ENCODE data around the gene CLCN2. TPM values are rescaled to one million over a fixed set of nuclear protein-coding genes. Genes with fewer than 3 reads are reported as not detected.

CLCN2 gene
- total and polyA plus RNA-seq, 2 of the 8 experiments (the other 6 are each of a cell fraction or from before 2014, with no cell fraction given): 13.7 to 16.1 TPM

- no peak for TF ChIP-seq BACH1 (IDR thresholded peaks at IDR 0.05; ENCODE audit: low read length)
- no peak for TF ChIP-seq BRCA1 (IDR thresholded peaks at IDR 0.05; ENCODE audit: low read depth, low read length)
- TF ChIP-seq RFX5 (IDR thresholded peaks at IDR 0.05; ENCODE audit: borderline replicate concordance, low read depth, low read length): no peak
- no peak for TF ChIP-seq MAX (IDR thresholded peaks at IDR 0.05)
- no peak for TF ChIP-seq CBX8 (IDR thresholded peaks at IDR 0.05; ENCODE audit: borderline replicate concordance, low read depth, low read length)
- TF ChIP-seq JUN (IDR thresholded peaks at IDR 0.05; ENCODE audit: low read depth, low read length): no peak
Measured at GRCh38 chr3:184317201-184317600, 44.2 kb downstream of the CLCN2 start (continued).
